GM12892 (cell line): Measurements from ENCODE around the gene TGFBR2.
"Not testable (repeated sequence)": the region's sequence is repeated elsewhere in the genome, so short reads cannot be mapped to it uniquely, and the experiment has no call there.

Experiments used
- DNase-seq: peaks from one replicate; pipeline ENCODE4 v3.0.0; 2011; ENCODE audit not compliant: insufficient read length
- FAIRE-seq: peaks from 2 replicates; lab custom pipeline; 2011; peaks lifted over from hg19 to GRCh38; lab: Jason Lieb, UNC
- POLR2A ChIP-seq: IDR thresholded peaks from 2 replicates; pipeline ENCODE4 v1.6.1; 2011; ENCODE audit warnings: low read depth, low read length, control low read depth
- POLR2AphosphoS5 ChIP-seq: IDR thresholded peaks from 2 replicates; pipeline ENCODE4 v1.6.1; 2011; ENCODE audit warnings: low read depth, low read length, control low read depth
- TAF1 ChIP-seq: IDR thresholded peaks from 2 replicates; pipeline ENCODE4 v1.6.1; 2011; ENCODE audit warnings: low read depth, mild to moderate bottlenecking, control low read depth, low read length, borderline replicate concordance

Gene TGFBR2

DNA sequence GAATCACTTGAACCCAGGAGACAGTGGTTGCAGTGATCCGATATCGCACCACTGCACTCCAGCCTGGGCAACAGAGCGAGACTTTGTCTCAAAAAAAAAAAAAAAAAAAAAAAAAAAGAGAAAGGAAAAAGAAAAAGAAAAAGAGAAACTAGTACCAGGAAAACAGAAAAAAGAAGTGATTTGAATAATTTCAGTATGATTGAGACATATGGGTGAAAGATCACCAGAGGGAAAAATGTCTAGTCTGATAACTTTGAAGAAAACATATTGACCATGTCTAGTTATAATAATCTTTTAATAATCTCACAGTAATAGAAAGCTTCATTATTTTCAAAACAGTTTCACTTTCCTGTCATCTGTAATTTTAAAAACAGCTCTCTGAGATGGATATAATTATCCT is 16.4 kb downstream of the TGFBR2 start:
- DNase-seq (no peak), FAIRE-seq (no peak)
- TF ChIP-seq POLR2A (no peak), TAF1 (no peak), POLR2AphosphoS5 (no peak)

DNA sequence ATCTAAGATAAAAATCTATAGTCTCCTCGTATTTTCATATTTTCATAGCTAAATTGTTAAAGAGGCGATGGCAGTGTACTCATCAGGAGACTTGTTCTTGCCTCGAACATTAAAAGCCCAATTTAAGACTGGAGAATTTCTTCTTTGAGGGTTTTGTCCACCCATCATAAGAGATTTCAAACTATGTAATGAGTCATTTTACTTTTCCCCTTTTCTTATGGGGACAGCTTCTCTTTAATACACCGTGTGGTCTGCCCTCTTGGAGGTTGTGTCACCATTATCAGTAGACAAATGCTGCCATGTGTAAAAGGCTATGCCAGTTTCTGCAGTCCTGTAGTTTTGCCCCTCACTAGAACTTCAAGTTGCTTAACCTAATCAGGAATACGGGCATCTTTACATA is 16.9 kb downstream of the TGFBR2 start:
- TF ChIP-seq POLR2A, result no peak
- no peak for TF ChIP-seq TAF1
- TF ChIP-seq POLR2AphosphoS5, result no peak
- no peak for FAIRE-seq
- no peak for DNase-seq

DNA sequence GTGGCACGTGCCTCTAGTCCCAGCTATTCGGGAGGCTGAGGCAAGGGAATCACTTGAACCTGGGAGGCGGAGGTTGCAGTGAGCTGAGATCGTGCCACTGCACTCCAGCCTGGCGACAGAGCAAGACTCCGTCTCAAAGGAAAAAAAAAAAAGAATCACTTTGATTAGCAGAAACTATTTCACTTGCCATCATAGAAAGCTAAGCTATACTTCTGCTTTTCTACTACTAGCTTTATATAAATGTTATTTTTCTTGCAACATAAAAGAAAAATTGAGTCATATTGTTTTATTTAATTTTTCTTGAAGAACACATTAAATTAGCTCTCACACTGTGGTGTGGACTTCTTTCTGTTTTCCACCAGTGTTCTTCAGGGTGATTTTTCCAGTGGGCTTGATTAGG is 18.1 kb downstream of the TGFBR2 start:
- DNase-seq, FAIRE-seq: not testable (repeated sequence)

DNA sequence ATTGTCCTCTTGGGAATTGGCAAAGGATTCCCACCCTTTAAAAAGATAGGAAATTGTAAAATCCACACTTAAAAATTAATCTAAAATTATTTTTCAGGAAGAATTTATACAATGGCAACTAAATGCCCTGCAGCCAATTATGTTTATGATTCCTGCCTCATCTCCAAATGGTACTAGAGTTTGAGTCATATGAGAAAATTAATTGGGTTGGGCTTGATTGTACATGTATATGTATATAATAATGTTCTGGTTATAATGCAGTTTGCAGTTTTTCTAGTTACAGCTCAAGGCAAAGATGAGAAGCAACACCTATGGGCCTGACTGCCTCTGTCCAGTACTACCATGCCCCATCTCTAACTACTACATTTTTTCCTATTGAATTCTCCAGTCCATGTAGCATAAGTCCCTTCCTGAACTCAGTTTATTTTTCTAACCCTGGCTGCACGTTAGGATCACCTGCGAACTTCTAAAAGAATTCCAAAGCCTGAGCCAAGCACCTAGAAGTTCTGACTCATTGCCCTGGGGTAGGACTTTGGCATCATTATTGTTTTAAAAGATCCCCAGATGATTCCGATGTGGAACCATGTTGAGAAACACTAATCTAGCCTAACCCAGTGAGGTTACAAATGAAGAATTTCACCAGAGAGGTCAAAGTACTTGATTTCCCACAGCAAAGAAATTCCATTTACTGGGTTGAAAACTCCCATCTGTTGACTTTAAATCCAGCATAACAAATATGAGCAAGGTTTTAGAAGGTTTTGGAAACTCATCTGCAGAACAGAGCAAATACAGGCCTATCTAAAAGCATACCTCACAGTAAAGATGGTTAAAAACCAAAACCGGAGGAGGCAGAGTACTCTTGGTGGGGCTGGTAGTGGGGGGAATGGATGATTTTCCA is 19.4 kb downstream of the TGFBR2 start:
- FAIRE-seq (no peak), DNase-seq (no peak)
- TF ChIP-seq POLR2AphosphoS5, result no peak
- TF ChIP-seq POLR2A, result no peak
- no peak for TF ChIP-seq TAF1

DNA sequence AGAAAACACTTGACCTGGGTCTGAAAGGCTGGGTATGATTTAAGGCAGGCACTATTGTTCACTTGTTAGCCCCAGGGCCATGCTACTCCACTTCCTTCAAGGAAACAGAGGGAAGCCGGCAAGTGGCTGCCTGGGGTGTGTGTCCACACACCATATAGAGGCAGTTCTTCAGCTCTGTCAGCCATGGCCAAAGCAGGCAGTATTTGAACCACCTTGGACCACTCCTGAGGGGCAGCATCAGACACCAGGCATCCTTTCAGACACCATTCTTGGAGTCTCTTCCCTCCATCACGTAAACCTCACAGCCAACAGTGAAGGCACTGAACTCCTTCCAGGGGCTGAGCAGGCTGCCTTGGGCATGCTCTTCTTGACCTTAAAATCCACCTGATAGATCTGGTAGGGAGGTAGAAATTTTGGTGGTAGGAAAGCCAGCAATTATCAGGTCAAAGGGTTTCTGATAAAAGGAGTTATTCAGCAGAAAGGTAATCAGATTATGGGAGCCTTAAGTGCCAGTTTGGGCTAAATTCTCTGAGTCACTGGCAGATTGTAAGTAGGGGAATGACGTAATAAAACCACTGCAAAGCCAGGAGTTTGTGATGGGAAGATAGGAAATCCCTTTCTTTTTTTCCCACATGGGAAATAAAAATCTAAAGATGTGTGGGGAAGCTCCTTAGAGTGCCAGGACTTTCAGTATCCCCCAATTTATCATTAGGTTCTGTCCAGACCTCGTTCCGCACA is 20.2 kb downstream of the TGFBR2 start:
- DNase-seq (no peak), FAIRE-seq (no peak)

DNA sequence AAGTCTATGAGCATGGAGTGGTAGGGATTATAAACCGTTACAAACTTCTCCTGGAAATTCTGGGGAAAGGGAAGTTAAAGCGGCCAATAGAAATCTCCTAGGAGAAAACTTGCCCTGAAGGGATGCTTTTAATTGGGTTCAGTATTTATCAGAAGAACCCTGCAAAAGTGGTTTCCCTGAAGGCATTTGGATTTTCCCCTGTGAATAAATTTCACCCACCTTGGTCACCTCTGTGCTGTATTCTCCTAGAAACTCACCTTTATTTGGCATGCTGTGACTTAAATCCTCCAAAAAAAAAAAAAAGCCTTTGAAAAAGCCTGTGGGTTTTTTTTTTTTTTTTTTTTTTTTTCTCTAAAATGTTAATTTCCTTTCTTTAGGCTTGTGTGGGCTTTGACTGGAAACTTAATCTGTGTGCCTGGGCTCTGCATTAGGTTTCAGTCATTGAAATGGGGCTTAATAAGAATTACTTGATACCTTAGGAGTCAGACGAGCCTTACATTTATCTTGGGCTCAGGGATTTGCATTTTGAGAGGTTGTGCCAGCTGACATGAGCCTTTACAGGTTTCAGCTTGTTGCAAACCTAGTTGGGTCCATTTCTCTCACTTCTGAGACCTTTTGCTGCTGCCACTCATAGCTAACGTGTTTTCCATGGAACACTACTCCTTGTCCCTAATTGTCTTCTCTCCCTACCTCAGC is 22.0 kb downstream of the TGFBR2 start:
- DNase-seq (no peak), FAIRE-seq (no peak)
- TF ChIP-seq POLR2A (no peak), TAF1 (no peak), POLR2AphosphoS5 (no peak)

More for the DNA sequence above, 20.2 kb downstream of the TGFBR2 start:
- TF ChIP-seq POLR2A, result no peak
- no peak for TF ChIP-seq TAF1
- no peak for TF ChIP-seq POLR2AphosphoS5

DNA sequence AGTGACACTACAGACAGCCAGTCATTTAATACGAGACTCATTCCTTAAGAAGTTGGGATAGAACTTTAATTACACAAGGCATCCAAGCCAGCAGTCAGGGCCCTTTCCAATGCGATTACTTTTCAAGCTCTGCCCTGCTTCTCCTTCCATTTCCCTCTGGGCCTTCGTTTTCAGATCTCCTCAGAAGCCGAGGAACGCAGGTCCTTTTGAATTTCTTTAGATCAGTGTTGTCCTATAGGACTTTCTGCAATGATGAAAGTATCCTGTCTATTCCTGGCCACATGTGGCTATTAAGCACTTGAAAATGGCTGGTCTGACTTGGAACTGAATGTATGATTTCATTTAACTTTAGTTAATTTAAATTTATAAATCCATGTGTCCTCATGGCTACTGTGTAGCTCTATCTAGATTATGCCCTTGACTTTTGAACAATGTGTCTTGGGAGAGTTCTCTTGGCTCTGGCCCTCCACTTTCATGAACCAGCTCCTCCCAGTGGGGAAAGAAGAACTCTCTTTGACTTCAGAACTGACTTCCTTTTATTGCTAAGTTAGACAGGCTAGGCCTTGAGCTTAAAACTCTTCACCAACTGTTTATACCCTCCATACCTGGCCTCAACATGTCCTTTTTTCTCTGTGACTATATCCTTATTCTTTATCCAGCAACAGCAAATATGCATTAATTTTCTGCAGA is 22.6 kb downstream of the TGFBR2 start:
- no peak for FAIRE-seq
- no peak for TF ChIP-seq POLR2AphosphoS5
- no peak for TF ChIP-seq POLR2A
- no peak for TF ChIP-seq TAF1
- DNase-seq, result no peak

DNA sequence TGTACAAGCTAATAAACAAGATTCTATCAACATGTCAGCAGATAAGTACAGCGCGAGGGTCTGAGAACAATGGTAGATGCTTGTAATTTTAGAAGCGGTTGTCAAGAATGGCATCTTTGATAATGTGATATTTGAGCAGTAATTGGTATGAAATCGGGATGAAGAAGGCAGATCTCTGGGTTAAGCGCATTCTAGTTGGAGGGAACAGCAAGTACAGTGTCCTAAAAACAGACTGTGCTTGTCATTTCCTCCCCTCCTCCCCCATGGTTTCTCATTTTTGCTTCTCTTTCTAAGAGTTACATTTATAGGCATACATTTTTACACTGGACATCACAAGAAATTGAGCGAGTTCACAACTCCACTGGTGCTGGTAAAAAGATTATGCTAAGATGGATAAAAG is 23.3 kb downstream of the TGFBR2 start:
- TF ChIP-seq POLR2AphosphoS5, result no peak
- TF ChIP-seq POLR2A, result no peak
- no peak for TF ChIP-seq TAF1
- DNase-seq, result no peak
- FAIRE-seq, result no peak

DNA sequence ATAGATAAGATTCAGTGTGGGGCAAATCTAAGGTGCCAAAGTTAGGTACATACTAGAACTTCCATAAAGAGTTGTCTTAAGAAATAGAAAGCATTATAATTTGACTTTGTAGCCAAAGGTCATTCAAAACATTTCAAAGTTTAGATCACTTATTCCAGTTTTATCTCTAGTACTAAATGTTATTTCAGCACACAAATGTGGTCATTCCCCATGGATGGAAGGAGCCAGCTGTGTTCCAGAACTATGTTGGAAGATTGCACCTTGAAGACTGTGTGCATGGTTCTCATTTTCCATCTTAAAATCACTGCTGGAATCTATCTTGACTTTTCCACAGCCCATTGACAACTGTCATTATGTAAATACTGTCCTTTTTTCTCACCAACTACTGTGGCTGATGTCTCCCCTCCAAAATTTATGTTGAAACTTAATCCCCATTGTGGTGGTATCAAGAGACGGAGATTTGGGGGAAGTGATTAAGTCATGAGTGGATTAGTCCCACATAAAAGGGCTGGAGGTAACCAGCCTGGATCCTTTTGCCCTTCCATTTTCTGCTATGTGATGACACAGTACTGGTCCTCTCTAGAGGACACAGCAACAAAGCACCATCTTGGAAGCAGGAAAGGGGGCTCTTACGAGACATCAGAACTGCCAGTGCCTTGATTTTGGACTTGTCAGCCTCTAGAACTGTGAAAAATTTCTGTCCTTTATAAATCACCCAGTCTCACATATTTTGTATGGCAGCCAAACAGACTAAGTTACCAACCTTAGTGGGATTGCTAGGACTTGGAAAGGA is 24.0 kb downstream of the TGFBR2 start:
- no peak for TF ChIP-seq POLR2AphosphoS5
- no peak for TF ChIP-seq TAF1
- no peak for TF ChIP-seq POLR2A
- no peak for FAIRE-seq
- DNase-seq, result no peak

DNA sequence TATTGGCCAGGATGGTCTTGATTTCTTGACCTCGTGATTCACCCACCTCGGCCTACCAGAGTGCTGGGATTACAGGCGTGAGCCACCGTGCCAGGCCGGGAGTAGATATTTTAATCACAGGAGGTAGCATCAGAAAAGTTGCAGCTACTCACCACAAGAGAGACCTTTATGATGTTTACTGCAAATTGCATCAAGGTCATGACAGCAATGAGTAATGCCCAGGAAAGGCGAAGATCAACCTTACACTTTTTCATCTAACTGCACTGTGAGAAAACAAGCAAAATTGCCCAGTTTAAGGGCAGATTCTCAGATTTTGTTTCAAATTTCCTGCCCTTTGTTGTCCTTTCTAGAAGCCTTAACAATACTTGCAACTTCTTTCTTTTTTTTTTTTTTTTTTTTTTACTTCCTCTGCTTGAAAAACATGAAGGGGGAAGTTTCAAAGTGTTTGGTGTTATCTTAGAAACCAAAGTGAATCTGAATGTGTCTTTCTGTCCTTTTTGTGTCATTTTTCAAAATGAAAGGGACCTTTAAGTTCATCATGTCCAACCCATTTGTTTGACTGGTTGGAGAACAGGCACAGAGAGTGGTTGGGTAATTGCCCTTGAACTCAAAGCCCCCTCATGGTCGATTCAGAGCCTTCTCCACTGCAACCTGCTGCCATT is 25.0 kb downstream of the TGFBR2 start:
- TF ChIP-seq POLR2AphosphoS5 (no peak), POLR2A (no peak), TAF1 (no peak)
- DNase-seq, result no peak
- FAIRE-seq, result no peak
